GM19438 (cell line): ENCODE data around the gene ZNG1F.
"Not testable (repeated sequence)": the region's sequence is repeated elsewhere in the genome, so short reads cannot be mapped to it uniquely, and the experiment has no call there.

ENCODE experiments used
- ATAC-seq: cut with Tn5 transposase; IDR thresholded peaks from one replicate; pipeline ENCODE4 v1.9.1; 2021; ENCODE audit warnings: low read depth; ENCODE audit not compliant: unreplicated experiment

ZNG1F gene

DNA sequence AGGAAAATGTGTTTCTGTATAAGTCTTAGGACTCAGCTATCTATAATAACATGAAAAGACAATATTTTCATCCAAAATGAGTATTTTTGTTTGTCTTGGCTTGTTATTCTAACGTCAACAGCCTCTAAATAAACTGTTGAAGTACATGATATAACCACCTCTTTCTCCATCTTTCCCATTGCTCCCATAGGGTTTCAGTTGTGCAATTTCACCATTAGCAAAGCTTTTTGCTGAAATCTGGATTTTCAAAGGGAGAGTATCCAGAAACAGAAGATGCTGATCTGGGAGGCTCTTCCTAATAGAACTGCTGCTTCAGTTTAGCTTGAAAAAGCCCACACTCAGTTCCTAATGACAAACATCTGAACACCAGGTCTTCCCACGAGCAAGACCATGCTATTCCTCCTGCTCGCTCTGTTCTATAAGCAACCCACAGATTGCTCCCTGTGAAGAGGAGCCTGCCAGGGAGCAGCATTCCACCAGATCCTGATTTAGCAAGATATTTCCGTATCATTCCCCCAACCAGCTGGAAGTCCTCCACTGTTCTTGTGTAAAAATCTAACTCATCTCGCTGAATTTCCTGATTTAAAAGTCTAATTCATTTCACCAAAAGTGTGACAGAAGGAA lies 101.8 kb downstream of the ZNG1F start:
- ATAC-seq = not testable (repeated sequence)

DNA sequence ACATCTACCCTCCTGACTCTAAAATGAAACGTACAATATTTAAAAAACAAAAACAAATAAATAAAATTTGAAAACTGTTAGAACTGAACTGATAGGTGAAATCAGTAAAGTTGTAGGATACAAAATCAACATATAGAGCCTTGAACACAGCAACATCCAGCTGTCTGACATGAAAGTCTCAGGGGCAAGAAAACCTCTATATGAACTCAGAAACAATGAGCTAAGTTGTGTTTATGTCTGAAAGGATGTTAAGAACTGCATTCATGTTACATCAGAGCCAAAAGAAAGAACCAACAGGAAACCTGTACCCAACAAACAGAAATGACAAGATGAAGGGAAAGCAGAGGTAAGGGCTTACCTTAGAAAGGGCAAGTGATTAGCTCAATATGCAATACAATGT lies 102.4 kb downstream of the ZNG1F start:
- ATAC-seq = not testable (repeated sequence)

DNA sequence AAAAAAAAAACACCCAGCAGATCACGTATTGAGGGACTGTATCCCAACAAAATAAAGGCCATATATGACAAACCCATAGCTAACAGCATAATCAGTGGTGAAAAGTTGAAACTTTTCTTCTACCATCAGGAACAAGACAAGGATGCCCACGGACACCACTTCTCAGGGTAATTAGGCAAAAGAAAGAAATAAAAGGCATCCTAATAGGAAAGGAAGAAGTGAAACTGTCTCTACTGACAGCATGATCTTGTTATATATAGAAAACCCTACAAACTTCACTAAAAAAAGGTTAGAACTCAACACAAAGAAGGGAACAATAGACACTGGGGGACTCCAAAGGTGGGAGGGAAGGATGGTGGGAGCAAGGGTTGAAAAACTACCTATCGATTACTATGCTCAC lies 102.9 kb downstream of the ZNG1F start:
- ATAC-seq = not testable (repeated sequence)

DNA sequence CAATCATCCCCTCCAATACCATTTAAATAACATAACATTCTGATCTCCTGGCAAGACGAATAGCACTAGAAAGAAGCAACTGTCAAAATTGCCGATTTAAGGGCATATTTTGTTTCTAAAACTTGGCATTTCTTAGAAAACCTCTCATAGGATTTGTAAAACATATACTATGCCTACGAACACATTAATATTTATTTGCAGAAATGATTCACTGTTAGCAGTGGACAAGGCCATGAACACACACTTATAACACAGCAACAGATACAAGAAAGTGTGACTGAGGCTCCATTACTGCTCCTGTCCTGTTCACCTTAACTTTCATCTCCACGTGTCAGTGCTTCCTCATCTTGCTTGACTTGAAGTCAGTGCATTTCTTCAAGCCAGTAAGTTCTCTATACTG lies 106.8 kb downstream of the ZNG1F start:
- not testable (repeated sequence) for ATAC-seq
